ENCODE data around the gene MARCKS.

The MARCKS gene

GRCh38 chr6:113856625-113857555 lies at the start of gene MARCKS:
MARCKS (plus strand) TSS chr6:113857345; CDS start chr6:113857746, 401 bp downstream.
- DNase-seq (ENCODE audit: low spot score) = peak; percentile 89

- no peak for DNase-seq (ENCODE audit: low spot score)
Measured at GRCh38 chr6:113809826-113810225, 47.3 kb upstream of the MARCKS start.

DNA sequence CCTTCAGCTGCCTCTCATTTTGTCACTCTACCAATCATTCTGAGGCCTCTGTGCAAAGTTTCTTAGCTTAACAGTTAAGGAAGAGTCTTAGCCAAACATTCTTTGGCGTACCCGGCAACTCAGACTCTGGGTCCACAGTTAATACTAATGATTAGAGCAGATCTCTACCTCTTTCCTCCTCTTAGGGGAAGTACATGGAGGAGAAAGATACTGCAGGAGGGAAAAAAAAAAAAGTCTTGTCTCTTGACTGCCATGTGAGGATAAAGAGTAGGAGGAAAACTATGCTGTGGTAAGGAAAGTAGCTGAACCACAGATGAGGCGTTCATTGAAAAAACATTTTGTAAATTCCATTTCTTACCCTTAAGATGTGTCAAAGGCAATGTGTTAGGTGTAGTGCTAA lies 44.0 kb upstream of the MARCKS start:
- DNase-seq (ENCODE audit: low spot score) = no peak

- no peak for DNase-seq (ENCODE audit: low spot score)
Measured at GRCh38 chr6:113818578-113818977, 38.6 kb upstream of the MARCKS start.

DNA sequence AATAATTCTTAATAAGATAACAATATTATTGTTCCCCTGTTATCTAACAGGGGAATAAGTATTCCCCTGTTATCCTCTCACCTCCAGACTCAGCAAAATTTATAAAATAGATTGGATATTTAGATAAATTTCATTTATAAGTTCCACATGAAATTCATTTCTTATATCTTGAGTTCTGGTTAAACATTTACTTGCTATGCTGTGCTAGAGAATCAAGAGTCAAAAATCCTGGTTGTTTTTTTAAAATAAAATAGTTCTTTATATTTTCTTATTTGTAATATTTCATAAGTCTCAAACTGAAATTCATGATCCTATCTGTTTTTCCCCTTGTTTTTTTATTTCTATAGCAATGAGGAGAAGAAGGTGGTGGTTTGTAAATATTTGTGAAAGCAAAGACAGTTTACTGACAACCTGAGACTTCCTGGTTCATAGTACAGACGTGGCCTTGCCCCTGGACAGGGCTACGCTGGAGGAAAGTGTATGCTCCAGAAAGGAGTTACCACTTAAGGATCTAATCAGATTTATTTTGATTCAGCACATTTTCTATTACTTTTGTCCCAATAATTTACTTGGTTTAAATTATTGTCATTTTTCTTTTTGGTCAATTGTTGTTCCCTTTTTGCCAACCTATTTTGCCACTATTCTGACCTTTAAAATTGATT lies 37.8 kb upstream of the MARCKS start:
- peak; percentile 58 for DNase-seq (ENCODE audit: low spot score)

- no peak for DNase-seq (ENCODE audit: low spot score)
Measured at GRCh38 chr6:113820761-113821160, 36.4 kb upstream of the MARCKS start.

- no peak for DNase-seq (ENCODE audit: low spot score)
Measured at GRCh38 chr6:113821445-113821844, 35.7 kb upstream of the MARCKS start.

DNA sequence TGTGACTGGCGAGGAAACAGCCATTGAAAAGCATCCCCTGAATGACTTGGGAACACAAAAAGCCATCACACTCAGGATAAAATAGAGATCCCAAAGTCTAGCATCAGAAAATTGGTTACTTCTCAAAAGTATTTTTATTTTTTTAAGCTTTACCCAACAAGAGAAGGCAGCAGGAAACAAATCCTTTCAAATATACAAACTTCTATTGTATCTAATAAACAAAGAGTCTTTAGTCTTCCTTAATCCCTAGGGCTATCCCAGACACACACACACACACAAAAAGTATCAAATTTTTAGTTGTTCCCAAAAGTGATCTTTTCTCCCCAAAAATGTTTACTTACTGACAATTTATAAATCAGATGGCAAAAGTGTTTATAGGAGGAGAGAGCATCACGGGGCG lies 33.2 kb upstream of the MARCKS start:
- DNase-seq (ENCODE audit: low spot score) = no peak

- DNase-seq (ENCODE audit: low spot score) = no peak
Measured at GRCh38 chr6:113824411-113824810, 32.7 kb upstream of the MARCKS start.

DNA sequence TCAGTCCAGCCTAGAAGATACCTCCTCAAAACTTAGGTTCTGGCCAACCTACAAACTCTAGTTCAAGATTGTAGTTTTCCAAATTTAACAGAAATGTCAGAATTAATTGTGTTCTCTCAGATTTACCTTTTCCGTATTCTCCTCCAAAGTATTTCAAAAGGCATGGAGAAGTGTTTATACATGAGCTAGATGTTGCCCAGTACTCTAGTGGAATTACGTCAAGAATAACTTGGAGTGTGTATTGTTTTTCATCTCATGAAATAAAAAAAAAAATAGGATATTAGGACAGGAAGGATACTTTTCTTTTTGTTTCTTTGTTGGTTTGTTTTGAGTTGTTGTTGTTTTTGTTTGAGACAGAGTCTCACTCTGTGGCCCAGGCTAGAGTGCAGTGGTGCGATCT lies 32.3 kb upstream of the MARCKS start:
- no peak for DNase-seq (ENCODE audit: low spot score)

DNA sequence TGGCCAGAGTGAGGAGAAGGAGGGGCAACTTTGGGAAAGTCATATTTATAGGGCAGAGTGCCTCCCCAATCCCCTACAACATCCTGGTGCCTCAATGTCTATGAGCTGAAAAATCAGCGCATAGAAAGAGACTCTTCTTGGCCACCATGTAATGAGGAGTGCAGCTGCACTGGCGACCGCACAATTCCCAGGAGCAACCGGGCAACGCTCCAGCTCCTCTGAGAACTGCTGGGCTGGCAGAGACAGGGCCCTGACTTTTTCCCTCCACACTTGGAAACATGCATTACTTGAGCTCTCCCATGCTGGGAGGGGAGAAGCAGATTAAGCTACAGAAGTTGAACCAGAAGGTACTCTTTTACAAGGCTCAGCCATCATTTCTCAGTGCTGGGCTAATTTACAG lies 31.4 kb upstream of the MARCKS start:
- no peak for DNase-seq (ENCODE audit: low spot score)

DNA sequence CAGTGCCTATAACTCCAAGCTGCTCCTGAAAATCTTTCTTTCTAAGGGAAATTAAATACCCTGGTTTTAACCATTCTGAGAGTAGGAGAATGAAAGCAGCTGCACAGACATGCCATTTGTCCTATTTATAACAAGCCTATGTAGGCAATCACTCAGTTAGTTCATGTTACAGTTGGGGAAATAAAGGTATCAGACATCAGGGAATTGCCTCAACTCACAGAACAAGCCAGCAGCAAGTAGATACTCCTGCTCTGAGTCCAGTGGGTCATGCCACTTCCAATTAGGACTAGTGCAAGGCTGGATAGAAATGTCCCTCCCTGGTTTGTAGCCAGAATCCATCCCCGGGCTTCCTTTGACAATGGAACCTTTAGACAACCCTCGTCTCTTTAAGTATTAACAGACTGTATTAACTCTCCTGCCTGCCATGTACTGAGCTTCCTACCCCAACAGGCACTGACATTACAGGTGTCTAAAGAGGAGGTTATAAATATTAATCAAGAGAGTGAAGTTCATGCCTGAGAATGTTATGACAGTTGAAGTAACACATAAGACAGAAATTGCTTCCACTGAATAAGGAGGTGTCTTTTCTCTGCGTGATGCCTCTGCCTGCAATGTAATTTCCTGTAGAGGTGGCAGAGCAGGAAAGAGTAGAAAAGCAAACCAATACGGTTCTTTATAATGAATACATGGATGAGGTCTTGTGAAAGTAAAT lies 28.0 kb upstream of the MARCKS start:
- no peak for DNase-seq (ENCODE audit: low spot score)

GRCh38 chr6:113829696-113830045 lies 27.5 kb upstream of the MARCKS start:
- peak; percentile 42 for DNase-seq (ENCODE audit: low spot score)

DNA sequence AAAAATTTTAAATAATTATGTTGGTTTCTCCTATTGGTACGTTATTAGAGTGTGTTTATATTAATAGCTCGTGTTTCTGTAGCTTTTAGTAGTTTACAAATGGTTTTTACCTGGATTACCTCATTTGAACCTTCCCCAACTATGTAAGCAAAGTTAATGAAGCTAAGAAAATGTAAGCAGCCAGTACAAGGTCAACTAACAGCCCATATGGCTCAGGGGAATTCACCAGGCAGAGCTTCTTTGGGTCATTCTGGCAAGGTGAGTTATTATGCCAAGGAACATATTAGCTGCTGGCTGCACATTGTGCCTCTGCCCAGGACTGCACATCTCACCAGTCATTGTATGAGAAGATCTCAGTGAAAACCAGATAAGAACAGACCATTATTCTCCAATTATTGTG lies 27.0 kb upstream of the MARCKS start:
- DNase-seq (ENCODE audit: low spot score) = no peak

GRCh38 chr6:113833537-113833936 lies 23.6 kb upstream of the MARCKS start:
- no peak for DNase-seq (ENCODE audit: low spot score)

- no peak for DNase-seq (ENCODE audit: low spot score)
Measured at GRCh38 chr6:113837170-113837569, 20.0 kb upstream of the MARCKS start.

DNA sequence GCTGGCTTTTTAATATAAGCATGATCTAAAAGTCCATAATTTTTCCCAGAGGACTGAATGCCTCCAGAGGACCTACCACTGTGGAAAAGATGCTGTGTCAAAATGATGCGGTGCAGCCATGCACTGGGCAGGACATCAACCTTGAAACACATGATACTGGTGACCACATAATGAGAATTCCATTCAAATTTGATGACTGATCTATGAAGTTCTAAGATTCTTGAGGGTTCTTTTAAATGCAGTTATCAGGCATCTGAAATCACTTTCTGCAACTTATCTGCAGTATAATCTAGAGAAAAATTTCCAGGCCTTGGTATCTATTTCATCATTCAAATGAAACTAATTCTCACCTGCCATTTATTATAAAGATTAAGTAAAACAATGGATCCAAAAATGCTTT lies 15.0 kb upstream of the MARCKS start:
- DNase-seq (ENCODE audit: low spot score) = peak; percentile 32

DNA sequence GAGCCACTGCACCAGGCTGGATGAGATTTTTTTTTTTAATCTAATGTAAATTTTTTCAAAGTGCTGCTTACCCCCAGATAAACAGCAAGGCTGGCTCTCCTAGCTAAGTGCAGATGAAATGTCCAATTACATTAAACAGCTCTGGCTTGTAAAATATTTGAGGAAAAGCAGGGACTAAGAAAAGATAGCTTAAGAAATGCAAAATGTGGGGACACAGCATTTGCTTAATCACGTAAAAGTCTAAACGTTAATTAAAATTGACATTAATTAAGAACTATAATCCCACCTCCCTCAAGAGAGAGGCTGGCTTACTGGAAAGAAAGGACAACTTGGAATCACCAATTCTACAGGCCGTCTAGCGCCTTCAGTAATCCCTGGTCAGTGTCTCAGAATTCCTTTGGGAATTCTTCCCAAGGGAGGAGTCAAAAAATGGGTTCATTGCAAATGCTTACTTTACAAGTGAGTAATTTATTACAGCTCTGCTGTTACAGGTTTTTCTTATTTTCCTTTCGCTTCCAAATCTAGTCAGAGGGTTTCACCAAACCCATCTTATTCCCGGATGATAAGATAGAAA lies 13.6 kb upstream of the MARCKS start:
- DNase-seq (ENCODE audit: low spot score) = peak; percentile 17

- DNase-seq (ENCODE audit: low spot score) = no peak
Measured at GRCh38 chr6:113846577-113846976, 10.6 kb upstream of the MARCKS start.

DNA sequence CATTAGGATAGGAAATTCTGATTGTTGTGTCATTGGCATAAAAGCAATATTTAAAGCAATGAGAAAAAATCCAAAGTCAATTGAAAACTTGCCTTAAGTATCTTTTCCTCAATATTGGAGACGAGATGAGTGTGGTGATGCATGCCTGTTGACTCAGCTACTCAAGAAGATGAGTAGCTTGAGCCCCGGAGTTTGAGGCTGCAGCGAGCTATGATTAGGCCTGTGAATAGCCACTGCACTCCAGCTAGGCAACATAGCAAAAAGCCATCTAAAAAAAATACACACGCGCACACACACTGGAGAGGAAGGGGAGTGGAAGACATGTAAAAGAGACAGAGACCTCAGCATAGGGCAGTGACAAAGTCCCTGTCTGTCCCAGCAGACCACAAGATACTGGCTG lies 9.7 kb upstream of the MARCKS start:
- DNase-seq (ENCODE audit: low spot score) = no peak

GRCh38 chr6:113848280-113848679 lies 8.9 kb upstream of the MARCKS start:
- DNase-seq (ENCODE audit: low spot score) = no peak

DNA sequence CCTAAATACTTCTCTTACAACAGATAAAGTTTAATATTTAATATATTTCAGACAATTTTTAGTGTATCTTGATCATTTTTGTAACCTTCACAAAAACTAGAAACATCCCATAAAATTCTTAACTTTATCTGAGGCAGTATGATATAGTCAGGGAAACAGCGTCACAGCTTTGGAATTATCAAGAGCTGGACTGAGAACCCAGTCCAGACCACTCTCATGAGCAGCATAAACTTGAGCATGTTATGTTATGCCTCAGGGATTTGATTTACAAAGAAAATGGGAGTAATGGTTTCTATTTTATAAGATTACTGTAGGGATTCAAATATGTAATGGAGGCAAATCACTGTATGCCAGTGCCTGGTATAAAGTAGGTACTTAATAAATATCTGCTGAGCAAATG lies 8.3 kb upstream of the MARCKS start:
- no peak for DNase-seq (ENCODE audit: low spot score)

DNA sequence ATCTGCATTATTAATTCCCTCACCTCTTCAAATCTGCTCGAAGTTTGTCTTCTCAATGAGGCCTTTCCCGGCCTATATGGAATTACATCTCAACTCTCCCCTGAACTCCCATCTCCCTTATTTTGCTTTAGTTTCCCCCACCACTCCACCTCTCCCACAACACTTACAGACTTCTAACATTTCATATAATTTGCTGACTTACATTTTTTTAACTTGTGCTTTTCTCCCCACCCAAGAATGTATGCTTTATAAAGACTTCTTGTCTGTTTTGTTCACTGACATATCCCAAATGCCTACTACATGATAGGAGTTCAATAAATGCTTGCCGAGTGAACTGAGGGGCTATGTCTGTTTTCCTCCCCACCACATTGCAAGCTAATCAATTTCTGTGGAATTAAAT lies 3.9 kb upstream of the MARCKS start:
- DNase-seq (ENCODE audit: low spot score) = no peak

All from LoVo (cell line).